Measurements from ENCODE around the gene MED10.

GRCh38 chr5:6410421-6410820 lies 32.1 kb upstream of the MED10 start:
- no peak for TF ChIP-seq CTCF (IDR thresholded peaks at IDR 0.05)
- no peak for TF ChIP-seq POLR2A (IDR thresholded peaks at IDR 0.05)
